HepG2 (cell line): Measurements from ENCODE around the gene CEACAM5. TPM values are rescaled to one million over a fixed set of nuclear protein-coding genes. Genes with fewer than 3 reads are reported as not detected.
A peak's percentile ranks its signal among the peaks of the same experiment; 100 is the strongest.

Source experiments
- ATAC-seq: fragments of 200-7000 bp; cut with Tn5 transposase; 3 replicates; pipeline ENCODE4 v1.9.1; 2020; ENCODE audit warnings: mild to moderate bottlenecking, moderate library complexity
- BruUV-seq: library from RNA; stranded (reverse); fragments of 400-500 nt; replicated peaks from 2 replicates; lab custom pipeline; 2021; lab: Mats Ljungman, UMichigan
- CTCF ChIA-PET: fragments of 300-600 bp; formaldehyde crosslinking; extraction: SDS; loops from one replicate; lab custom pipeline; 2021; ENCODE audit warnings: low total read pairs, inconsistent platforms, low intra/inter-chr PET ratio; lab: Yijun Ruan, JAX
- POLR2A ChIA-PET: fragments of 350-600 bp; sonication (Branson Sonifier 250); formaldehyde crosslinking; loops from one replicate; lab custom pipeline; 2020; ENCODE audit warnings: antibody characterized with exemption, inconsistent platforms; lab: Yijun Ruan, JAX
- DNase-seq: peaks from one replicate; pipeline ENCODE4 v3.0.0-alpha.2; 2015; ENCODE audit warnings: low spot score
- FAIRE-seq: peaks from 3 replicates; lab custom pipeline; 2011; peaks lifted over from hg19 to GRCh38; lab: Jason Lieb, UNC
- H2AFZ ChIP-seq: one replicate; pipeline ENCODE4 v1.6.1; 2011; ENCODE audit warnings: low read length, inconsistent platforms
- H3K27ac ChIP-seq: fragments of 300-600 bp; 3 replicates; pipeline ENCODE4 v1.8.0; 2011; ENCODE audit warnings: mixed run types, mild to moderate bottlenecking, mixed read lengths, low read length, inconsistent platforms; ENCODE audit not compliant: insufficient read depth; ENCODE audit errors: extremely low read length
- H3K27me3 ChIP-seq, 2 experiments: fragments of 200-600 bp in 1 of 2; 2 replicates in 1 of 2; 3 replicates in 1 of 2; pipeline versions ENCODE4 v1.6.0 to v1.8.0; 2011; ENCODE audit warnings: low read length in 2 of 2, mild to moderate bottlenecking in 2 of 2, moderate library complexity in 2 of 2, inconsistent platforms in 1 of 2; ENCODE audit not compliant: insufficient read depth in 2 of 2, control insufficient read depth in 1 of 2
- H3K36me3 ChIP-seq, 2 experiments: fragments of 200-600 bp in 1 of 2; replicated peaks in 1 of 2; 2 replicates in 1 of 2; 3 replicates in 1 of 2; pipeline versions ENCODE4 v1.5.1 to v1.8.0; 2011; ENCODE audit warnings: low read length in 2 of 2, inconsistent platforms in 1 of 2; ENCODE audit not compliant: insufficient read depth in 2 of 2, control insufficient read depth in 1 of 2
- H3K4me1 ChIP-seq: 2 replicates; pipeline ENCODE4 v1.5.1; 2012; ENCODE audit warnings: low read length, inconsistent platforms; ENCODE audit not compliant: insufficient read depth
- H3K4me2 ChIP-seq: 2 replicates; pipeline ENCODE4 v1.6.0; 2011; ENCODE audit warnings: low read depth, low read length, inconsistent platforms
- H3K4me3 ChIP-seq, 3 experiments: fragments of 200-600 bp in 1 of 3; sonication (generic), shearing (Covaris generic) in 1 of 3; replicated peaks in 1 of 3; 2 replicates each; pipeline ENCODE4 v1.5.1; 2011 to 2016; ENCODE audit warnings: low read length in 3 of 3, inconsistent platforms in 2 of 3, low read depth in 2 of 3, mild to moderate bottlenecking in 2 of 3, control low read depth in 1 of 3, mixed read lengths in 1 of 3; ENCODE audit not compliant: insufficient read depth in 1 of 3
- H3K79me2 ChIP-seq: one replicate; pipeline ENCODE4 v1.6.1; 2011; ENCODE audit warnings: low read length, inconsistent platforms; ENCODE audit not compliant: insufficient read depth
- H3K9ac ChIP-seq: 2 replicates; pipeline ENCODE4 v1.6.0; 2011; ENCODE audit warnings: mild to moderate bottlenecking, low read depth, low read length, inconsistent platforms; ENCODE audit not compliant: insufficient read depth
- H3K9me3 ChIP-seq: 2 replicates; pipeline ENCODE4 v1.5.1; 2012; ENCODE audit warnings: mild to moderate bottlenecking, low read length
- H4K20me1 ChIP-seq: 2 replicates; pipeline ENCODE4 v1.6.0; 2011; ENCODE audit warnings: inconsistent platforms, mild to moderate bottlenecking, low read length, moderate library complexity; ENCODE audit not compliant: insufficient read depth
- BORCS8-MEF2B ChIP-seq: sonication (generic); formaldehyde crosslinking; IDR thresholded peaks from 2 replicates; pipeline ENCODE4 v1.8.0; 2022; ENCODE audit warnings: mild to moderate bottlenecking, missing genetic modification reagents
- DR1 ChIP-seq: sonication (generic); formaldehyde crosslinking; IDR thresholded peaks from 2 replicates; pipeline ENCODE4 v1.8.0; 2021; ENCODE audit warnings: mild to moderate bottlenecking, missing genetic modification reagents, inconsistent platforms
- FOXJ3 ChIP-seq: sonication (generic); formaldehyde crosslinking; IDR thresholded peaks from 2 replicates; pipeline ENCODE4 v1.4.0; 2020; ENCODE audit warnings: missing genetic modification reagents, mild to moderate bottlenecking, borderline replicate concordance
- GATAD1 ChIP-seq: IDR thresholded peaks from 2 replicates; pipeline ENCODE4 v1.6.1; 2016; ENCODE audit warnings: missing genetic modification reagents, missing compliant biosample characterization
- HDAC2 ChIP-seq: sonication (generic); formaldehyde crosslinking; IDR thresholded peaks from 2 replicates; pipeline ENCODE4 v1.4.0; 2020; ENCODE audit warnings: missing genetic modification reagents
- HMGXB3 ChIP-seq: sonication (generic); formaldehyde crosslinking; IDR thresholded peaks from 2 replicates; pipeline ENCODE4 v1.4.0; 2020; ENCODE audit warnings: missing genetic modification reagents, borderline replicate concordance
- KDM4B ChIP-seq: sonication (generic); formaldehyde crosslinking; IDR thresholded peaks from 2 replicates; pipeline ENCODE4 v1.4.0; 2020; ENCODE audit warnings: missing genetic modification reagents
- NCOA2 ChIP-seq: sonication (generic); formaldehyde crosslinking; IDR thresholded peaks from 2 replicates; pipeline ENCODE4 v1.8.0; 2022; ENCODE audit warnings: inconsistent platforms
- SAP130 ChIP-seq: IDR thresholded peaks from 2 replicates; pipeline ENCODE4 v1.6.1; 2016; ENCODE audit warnings: low read depth
- TEAD2 ChIP-seq: sonication (generic); formaldehyde crosslinking; IDR thresholded peaks from 2 replicates; pipeline ENCODE4 v1.9.0; 2021; ENCODE audit warnings: missing genetic modification reagents
- THAP11 ChIP-seq: IDR thresholded peaks from 2 replicates; pipeline ENCODE4 v1.6.1; 2016; ENCODE audit warnings: missing biosample characterization, missing genetic modification reagents
- ZBTB25 ChIP-seq: IDR thresholded peaks from 2 replicates; pipeline ENCODE4 v1.6.1; 2018; ENCODE audit warnings: missing genetic modification reagents
- ZNF331 ChIP-seq: sonication (generic); formaldehyde crosslinking; IDR thresholded peaks from 2 replicates; pipeline ENCODE4 v1.4.0; 2020; ENCODE audit warnings: missing genetic modification reagents
- ZNF558 ChIP-seq: sonication (generic); formaldehyde crosslinking; IDR thresholded peaks from 2 replicates; pipeline ENCODE4 v1.9.0; 2022; ENCODE audit warnings: mild to moderate bottlenecking, missing genetic modification reagents, borderline replicate concordance
- ZNF564 ChIP-seq: sonication (generic); formaldehyde crosslinking; IDR thresholded peaks from 2 replicates; pipeline ENCODE4 v1.8.1; 2023; ENCODE audit warnings: mild to moderate bottlenecking, missing genetic modification reagents
- ZNF710 ChIP-seq: sonication (generic); formaldehyde crosslinking; IDR thresholded peaks from 2 replicates; pipeline ENCODE4 v1.5.0; 2020; ENCODE audit warnings: mild to moderate bottlenecking, missing genetic modification reagents, borderline replicate concordance
- WGBS: methylation state at CpG from one replicate; pipeline ENCODE4 v1.1.6; 2017; ENCODE audit warnings: low lambda C conversion rate; 5-methylcytosine and 5-hydroxymethylcytosine counted together
- in situ Hi-C: cut with HindIII; loops from 2 replicates; pipeline ENCODE4 v1.10.0; 2017; ENCODE audit warnings: low pct_unique_long_range_greater_than_20kb; ENCODE audit not compliant: extremely low pct_ligation_motif_present
- intact Hi-C: fragments of 100-400 bp; cut with micrococcal nuclease; formaldehyde crosslinking; loops from one replicate; pipeline ENCODE4 v1.10.0; 2022; ENCODE audit not compliant: unreplicated experiment
- polyA plus RNA-seq, 8 experiments: library from polyadenylated mRNA; depleted of rRNA in 3 of 8; stranded (reverse) in 7 of 8; unstranded in 1 of 8; fragments of >200 nt; fragmentation: Illumina TruSeq in 4 of 8; extraction: Trizol in 4 of 8; gene quantifications; 2 replicates each; pipeline versions ENCODE4 v1.2.1 to v1.2.3, GENCODE V29; 2011 to 2016; ENCODE audit warnings: low read depth in 4 of 8, missing spikeins in 1 of 8, mixed read lengths in 1 of 8; ENCODE audit not compliant: insufficient read depth in 1 of 8
- total RNA-seq, 5 experiments: library from RNA; depleted of rRNA; stranded (reverse); fragments of >200 nt; fragmentation: Illumina TruSeq; extraction: Trizol; gene quantifications; 2 replicates each; pipeline ENCODE4 v1.2.3, GENCODE V29; 2016; ENCODE audit warnings: low read depth in 1 of 5

Gene CEACAM5
- total and polyA plus RNA-seq, 2 of the 13 experiments (the other 11 are each of a cell fraction or from before 2014, with no cell fraction given), result not detected

- no peak for DNase-seq
- H3K27ac ChIP-seq, result no peak overlapping the region
- peaks cover 0 to 10% of the 10 kb centered on the region in 2 experiments; a peak in 2 of 5 replicates for H3K27me3 ChIP-seq
- no peak for FAIRE-seq
- CTCF ChIA-PET, result interaction anchor here (1.6 kb wide), 1 partner anchor 41 kb away, joined by 12 read pairs; no protein-coding TSS in a partner anchor
- in situ Hi-C loops, result no loop called here
- BruUV-seq, result no TSS peak
- H4K20me1 ChIP-seq, result 0 out of 2 replicates have a peak, but pooled peaks cover 3% of the 10 kb centered on the region
- POLR2A ChIA-PET, result no interaction called here
- whole genome bisulfite sequencing, result 17% methylated on average over 9 of the region's 10 CpGs
- H3K4me3 ChIP-seq, result no peak overlapping the region
- H2AFZ ChIP-seq, result no peak overlapping the region
- no peaks in the 10 kb centered on the region for H3K79me2 ChIP-seq
- no peaks in the 10 kb centered on the region for H3K36me3 ChIP-seq
- intact Hi-C loops, result loop anchor here (2.0 kb wide), 1 partner anchor 41 kb away; no protein-coding TSS in a partner anchor
- no peaks in the 10 kb centered on the region for H3K9me3 ChIP-seq
- 0 out of 2 replicates have a peak, but pooled peaks cover 5% of the 10 kb centered on the region for H3K4me1 ChIP-seq
- H3K4me2 ChIP-seq, result no peak overlapping the region
- peak; percentile 32 for ATAC-seq
- H3K9ac ChIP-seq, result no peak overlapping the region
- TF ChIP-seq HDAC2 (CRISPR knock-in tag), result peak; percentile 33; the same call in 1 of the 2 replicates
- no peak for TF ChIP-seq DR1 (CRISPR knock-in tag)
- peak; percentile 55; the same call in 1 of the 2 replicates for TF ChIP-seq GATAD1 (CRISPR knock-in tag)
- TF ChIP-seq TEAD2 (CRISPR knock-in tag), result 0 out of 2 replicates have a peak, but pooled peaks have one; percentile 39
- peak; percentile 40; the same call in 1 of the 2 replicates for TF ChIP-seq THAP11
- 0 out of 2 replicates have a peak, but pooled peaks have one; percentile 29 for TF ChIP-seq ZNF331 (CRISPR knock-in tag)
- 0 out of 2 replicates have a peak, but pooled peaks have one; percentile 43 for TF ChIP-seq ZNF564 (CRISPR knock-in tag)
- TF ChIP-seq SAP130, result 0 out of 2 replicates have a peak, but pooled peaks have one; percentile 14
- TF ChIP-seq NCOA2, result 0 out of 2 replicates have a peak, but pooled peaks have one; percentile 22
- TF ChIP-seq HMGXB3 (CRISPR knock-in tag), result peak; percentile 73; the same call in 1 of the 2 replicates
- no peak for TF ChIP-seq FOXJ3
- TF ChIP-seq ZNF710 (CRISPR knock-in tag), result no peak
- TF ChIP-seq KDM4B (CRISPR knock-in tag), result 0 out of 2 replicates have a peak, but pooled peaks have one; percentile 27
- TF ChIP-seq ZBTB25 (CRISPR knock-in tag), result 0 out of 2 replicates have a peak, but pooled peaks have one; percentile 34
- peak; percentile 73 for TF ChIP-seq BORCS8-MEF2B (CRISPR knock-in tag)
- TF ChIP-seq ZNF558, result peak; percentile 40; the same call in 1 of the 2 replicates
These were observed 2.8 kb upstream of the CEACAM5 start for GRCh38 chr19:41705393-41706174.
